Mesothelial cell of epicardium (in vitro differentiated cells): ENCODE measurements around the gene PRRT3. TPM values are rescaled to one million over a fixed set of nuclear protein-coding genes. Genes with fewer than 3 reads are reported as not detected.
A peak's percentile ranks its signal among the peaks of the same experiment; 100 is the strongest.

Experiments used
- DNase-seq, 2 experiments: peaks; one replicate each; pipeline ENCODE4 v3.0.0; 2021; ENCODE audit warnings: low spot score in 2 of 2; ENCODE audit not compliant: unreplicated experiment in 2 of 2
- H3K27ac Mint-ChIP-seq: 2 replicates; pipeline ENCODE4 v1.8.0; 2021; ENCODE audit warnings: mixed read lengths
- H3K27me3 Mint-ChIP-seq: 2 replicates; pipeline ENCODE4 v1.8.0; 2021; ENCODE audit warnings: low read depth, mixed read lengths
- H3K36me3 Mint-ChIP-seq: 2 replicates; pipeline ENCODE4 v1.8.0; 2021; ENCODE audit warnings: mixed read lengths
- H3K4me1 Mint-ChIP-seq: 2 replicates; pipeline ENCODE4 v1.8.0; 2021; ENCODE audit warnings: mixed read lengths
- H3K4me3 Mint-ChIP-seq: 2 replicates; pipeline ENCODE4 v1.8.0; 2021; ENCODE audit warnings: mild to moderate bottlenecking, moderate library complexity, mixed read lengths
- H3K9me3 Mint-ChIP-seq: 2 replicates; pipeline ENCODE4 v1.8.0; 2021; ENCODE audit warnings: mixed read lengths
- CTCF ChIP-seq: fragments of 200-600 bp; sonication (generic); IDR thresholded peaks from one replicate; pipeline ENCODE4 v1.5.0; 2021; ENCODE audit warnings: antibody characterized with exemption; ENCODE audit not compliant: unreplicated experiment
- total RNA-seq: library from RNA; stranded (reverse); gene quantifications from 3 replicates; pipeline ENCODE4 v1.2.1, GENCODE V29; 2021

PRRT3 gene
- total RNA-seq, 1 donor from 2014 or later = 8.3 TPM

DNA sequence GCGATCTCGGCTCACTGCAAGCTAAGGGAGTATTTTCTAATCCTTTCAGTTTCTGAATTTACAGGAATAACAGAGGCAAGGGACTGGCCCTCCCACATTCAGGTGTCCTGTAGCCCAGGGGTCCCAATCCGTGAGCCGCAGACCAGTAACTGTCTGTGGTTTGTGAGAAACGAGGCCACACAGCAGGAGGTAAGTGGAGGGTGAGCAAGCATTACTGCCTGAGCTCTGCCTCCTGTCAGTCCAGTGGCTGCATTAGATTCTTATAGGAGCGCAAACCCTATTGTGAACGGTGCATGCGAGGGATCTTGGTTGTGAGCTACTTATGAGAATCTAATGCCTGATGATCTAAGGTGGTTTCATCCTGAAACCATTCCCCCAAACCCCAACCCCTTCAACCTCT, 40.3 kb downstream of the PRRT3 start:
- no peak for TF ChIP-seq CTCF
- no peak overlapping the region for H3K4me3 Mint-ChIP-seq
- H3K36me3 Mint-ChIP-seq = peaks cover 8% of the 10 kb centered on the region
- DNase-seq = no peak
- no peak overlapping the region for H3K27ac Mint-ChIP-seq
- H3K9me3 Mint-ChIP-seq = no peaks in the 10 kb centered on the region
- H3K4me1 Mint-ChIP-seq = peaks cover 12% of the 10 kb centered on the region
- no peaks in the 10 kb centered on the region for H3K27me3 Mint-ChIP-seq

GRCh38 chr3:9909221-9910013, 42.8 kb downstream of the PRRT3 start:
- H3K4me1 Mint-ChIP-seq = no peaks in the 10 kb centered on the region
- H3K9me3 Mint-ChIP-seq = no peaks in the 10 kb centered on the region
- peaks cover 8% of the 10 kb centered on the region for H3K36me3 Mint-ChIP-seq
- H3K27me3 Mint-ChIP-seq = no peaks in the 10 kb centered on the region
- TF ChIP-seq CTCF = no peak
- no peak for DNase-seq
- H3K27ac Mint-ChIP-seq = no peak overlapping the region
- no peak overlapping the region for H3K4me3 Mint-ChIP-seq

GRCh38 chr3:9908286-9908685, 43.9 kb downstream of the PRRT3 start:
- peaks cover 9% of the 10 kb centered on the region for H3K4me1 Mint-ChIP-seq
- no peak for TF ChIP-seq CTCF
- H3K9me3 Mint-ChIP-seq = no peaks in the 10 kb centered on the region
- H3K36me3 Mint-ChIP-seq = peaks cover 8% of the 10 kb centered on the region
- H3K4me3 Mint-ChIP-seq = no peak overlapping the region
- H3K27ac Mint-ChIP-seq = no peak overlapping the region
- no peaks in the 10 kb centered on the region for H3K27me3 Mint-ChIP-seq
- no peak for DNase-seq

DNA sequence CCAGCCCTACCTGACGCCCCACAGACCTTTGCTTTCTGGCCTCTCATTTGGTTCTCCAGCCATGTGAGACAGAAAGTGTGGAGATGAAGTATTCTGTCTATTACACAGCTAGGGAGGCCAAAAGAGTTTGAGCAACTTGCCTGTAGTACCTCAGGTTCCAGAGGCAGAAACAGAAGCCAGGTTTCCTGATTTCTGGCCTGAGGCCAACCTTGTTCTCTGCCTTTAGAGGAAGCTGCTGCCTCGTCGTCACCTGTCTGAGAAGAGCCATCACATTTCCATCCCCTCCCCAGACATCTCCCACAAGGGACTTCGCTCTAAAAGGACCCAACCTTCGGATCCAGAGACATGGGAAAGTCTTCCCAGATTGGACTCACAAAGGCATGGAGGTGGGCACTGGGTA, 45.7 kb downstream of the PRRT3 start:
- Mint-ChIP-seq H3K36me3 (peaks cover 5% of the 10 kb centered on the region), H3K4me3 (no peak overlapping the region), H3K4me1 (peaks cover 21% of the 10 kb centered on the region), H3K27me3 (no peaks in the 10 kb centered on the region), H3K27ac (no peak overlapping the region), H3K9me3 (no peaks in the 10 kb centered on the region)
- no peak for DNase-seq
- TF ChIP-seq CTCF = no peak

DNA sequence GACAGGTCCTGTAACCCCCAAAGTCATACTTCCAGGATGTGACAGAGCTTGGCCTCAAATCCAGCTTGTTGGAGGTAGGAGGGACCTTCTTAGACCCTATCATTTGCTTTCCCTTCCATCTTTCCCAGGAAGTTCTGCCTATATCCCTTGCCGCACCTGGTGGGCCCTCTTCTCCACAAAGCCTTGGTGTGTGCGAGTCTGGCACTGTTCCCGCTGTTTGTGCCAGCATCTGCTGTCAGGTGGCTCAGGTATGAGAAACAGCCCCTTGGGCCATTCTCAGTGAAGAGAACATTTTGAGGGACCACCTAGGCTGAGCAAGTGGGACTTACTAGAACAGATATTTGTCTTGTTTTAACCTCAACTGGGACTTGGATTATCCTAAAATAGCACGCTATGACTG, 48.3 kb downstream of the PRRT3 start:
- no peak for DNase-seq
- peak overlapping the region; percentile 90 for H3K27ac Mint-ChIP-seq
- no peak for TF ChIP-seq CTCF
- peaks cover 30% of the 10 kb centered on the region for H3K4me1 Mint-ChIP-seq
- no peaks in the 10 kb centered on the region for H3K27me3 Mint-ChIP-seq
- no peaks in the 10 kb centered on the region for H3K9me3 Mint-ChIP-seq
- peak overlapping the region; percentile 71 for H3K4me3 Mint-ChIP-seq
- peaks cover 2% of the 10 kb centered on the region for H3K36me3 Mint-ChIP-seq
